ENCODE measurements around the gene SLC17A9.

DNA sequence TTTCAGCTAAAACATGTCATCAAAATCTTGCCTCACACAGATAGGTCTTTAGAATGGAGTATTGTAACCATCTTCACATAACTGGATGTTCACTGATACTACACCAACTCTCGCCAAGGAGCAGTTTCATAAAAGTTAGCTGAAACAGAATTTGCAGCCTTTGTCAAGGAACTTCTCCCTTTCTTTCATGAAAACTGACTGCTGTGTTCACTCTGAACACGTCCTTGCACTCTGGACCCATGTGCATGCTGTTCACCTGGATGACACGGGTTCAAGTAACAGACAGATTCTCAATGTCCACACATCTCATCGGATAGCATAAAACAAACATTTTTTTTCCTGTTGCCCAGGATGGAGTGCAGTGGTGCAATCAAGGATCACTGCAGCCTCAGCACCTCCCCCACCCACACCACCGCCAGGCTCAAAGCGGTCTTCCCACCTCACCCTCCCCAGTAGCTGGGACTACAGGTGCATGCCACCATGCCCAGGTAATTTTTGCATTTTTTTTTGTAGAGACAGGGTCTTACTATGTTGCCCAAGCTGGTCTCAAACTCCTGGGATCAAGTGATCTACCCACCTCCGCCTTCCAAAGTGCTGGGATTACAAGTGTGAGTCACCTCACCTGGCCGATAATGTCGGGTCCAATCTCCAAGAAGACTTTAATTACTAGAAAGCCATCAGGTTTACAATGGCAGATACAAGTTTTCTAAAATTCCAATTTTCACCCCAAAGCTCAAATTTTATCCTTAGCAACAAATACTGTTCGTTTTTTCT is 35.6 kb upstream of the SLC17A9 start:
- TF ChIP-seq CTCF (conservative IDR thresholded peaks at IDR 0.05; ENCODE audit: low read depth, low read length) (no peak), EZH2 (IDR thresholded peaks at IDR 0.05; ENCODE audit: borderline replicate concordance, low read depth, low read length, poor library complexity, severe bottlenecking) (no peak)

All from A673 (cell line).